Activated naive CD8-positive, alpha-beta T cell treated with anti-CD3 and anti-CD28 coated beads, Interleukin-2, amount 10 ng/mL, durations not matched to agents 7 days and 5 days (primary cell): Measurements from ENCODE around the gene THAP12. TPM values are rescaled to one million over a fixed set of nuclear protein-coding genes. Genes with fewer than 3 reads are reported as not detected.
A peak's percentile ranks its signal among the peaks of the same experiment; 100 is the strongest.

ENCODE experiments used
- ATAC-seq: fragments of 150-1000 bp; cut with Tn5 transposase; one replicate; pipeline ENCODE4 v1.10.0; 2021; ENCODE audit warnings: low read depth, moderate library complexity
- POLR2A ChIA-PET: fragments of 350-600 bp; sonication (Branson Sonifier 250); formaldehyde crosslinking; loops from one replicate; lab custom pipeline; 2021; ENCODE audit warnings: antibody characterized with exemption; lab: Charles Lee
- DNase-seq: peaks from one replicate; pipeline ENCODE4 v3.0.0; 2021
- H3K27ac Mint-ChIP-seq: one replicate; pipeline ENCODE4 v1.8.0; 2022; ENCODE audit warnings: mild to moderate bottlenecking, mixed read lengths
- H3K27me3 Mint-ChIP-seq: one replicate; pipeline ENCODE4 v1.8.0; 2022; ENCODE audit warnings: mild to moderate bottlenecking, moderate library complexity, mixed read lengths
- H3K36me3 Mint-ChIP-seq: one replicate; pipeline ENCODE4 v1.8.0; 2021; ENCODE audit warnings: mild to moderate bottlenecking, mixed read lengths
- H3K4me1 Mint-ChIP-seq: one replicate; pipeline ENCODE4 v1.8.0; 2021; ENCODE audit warnings: mixed read lengths
- H3K4me3 Mint-ChIP-seq: one replicate; pipeline ENCODE4 v1.8.0; 2022; ENCODE audit warnings: mild to moderate bottlenecking, moderate library complexity, mixed read lengths
- H3K9me3 Mint-ChIP-seq: one replicate; pipeline ENCODE4 v1.8.0; 2021; ENCODE audit warnings: mixed read lengths
- total RNA-seq, 2 experiments: library from RNA; stranded (reverse); gene quantifications; one replicate each; pipeline ENCODE4 v1.2.3, GENCODE V29; 2021

The THAP12 gene
- total RNA-seq, 2 experiments from 2014 or later, result 48.8 to 49.4 TPM

DNA sequence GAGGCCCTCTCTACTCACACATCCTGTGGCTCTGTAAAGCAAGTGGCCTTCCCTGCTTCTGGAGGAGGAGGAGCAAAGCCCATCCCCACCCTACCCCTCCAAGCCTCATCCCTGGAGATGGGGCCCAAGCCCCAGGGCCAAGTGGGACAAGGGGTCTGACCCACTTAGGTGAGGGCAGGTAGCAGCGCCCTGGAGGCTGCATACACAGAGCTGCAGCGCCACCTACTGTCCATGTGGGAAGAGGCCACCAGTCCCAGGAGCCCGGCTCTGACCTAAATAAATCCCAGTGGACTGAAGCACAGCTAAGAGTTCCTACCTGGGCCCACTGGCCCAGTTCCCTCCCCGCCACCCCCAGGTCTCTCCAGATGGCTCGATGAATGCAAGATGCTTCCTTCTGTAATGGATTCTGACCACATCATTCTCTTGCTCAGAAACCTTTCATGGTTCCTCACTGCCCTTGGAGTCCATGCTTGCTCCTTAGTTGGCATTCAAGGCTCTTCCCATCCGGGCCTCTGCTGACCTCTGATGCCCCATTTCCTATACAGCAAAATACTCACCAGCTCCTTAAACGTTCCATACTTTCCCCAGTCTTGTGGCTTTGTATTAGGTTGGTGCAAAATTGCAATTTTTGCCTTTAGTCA lies 62.1 kb downstream of the THAP12 start:
- Mint-ChIP-seq H3K27me3 (peaks cover 43% of the 10 kb centered on the region), H3K9me3 (no peaks in the 10 kb centered on the region), H3K4me1 (peaks cover 7% of the 10 kb centered on the region), H3K4me3 (no peak overlapping the region), H3K27ac (no peak overlapping the region), H3K36me3 (no peaks in the 10 kb centered on the region)
- DNase-seq (peak; percentile 86), ATAC-seq (peak; percentile 92)
- POLR2A ChIA-PET, result interaction anchor here (1.5 kb wide), 1 partner anchor 111 kb away, joined by 9 read pairs; no protein-coding TSS in a partner anchor

DNA sequence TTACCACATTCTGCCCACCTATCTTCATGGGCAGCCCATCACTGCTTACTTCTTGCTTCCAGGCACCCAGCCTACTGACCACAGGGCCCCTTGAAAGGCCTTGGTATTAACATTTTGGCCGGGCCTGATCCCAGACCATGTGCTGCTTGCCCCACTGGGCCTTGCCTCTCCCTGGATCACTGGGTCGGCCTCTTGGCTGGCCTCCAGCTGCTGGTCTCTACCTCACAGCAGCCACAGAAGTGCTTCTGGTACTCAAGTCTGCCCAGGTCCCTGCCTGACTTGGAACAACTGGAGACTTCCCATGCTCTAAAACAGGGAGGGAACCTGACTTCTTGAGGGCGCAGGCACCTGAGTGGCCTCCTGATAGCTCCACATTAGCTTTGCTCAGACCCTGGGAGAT lies 63.6 kb downstream of the THAP12 start:
- peaks cover 28% of the 10 kb centered on the region for H3K27me3 Mint-ChIP-seq
- H3K36me3 Mint-ChIP-seq, result no peaks in the 10 kb centered on the region
- H3K27ac Mint-ChIP-seq, result no peak overlapping the region
- no peak for DNase-seq
- POLR2A ChIA-PET, result interaction anchor here (0.9 kb wide), 1 partner anchor 110 kb away, joined by 6 read pairs; no protein-coding TSS in a partner anchor
- no peaks in the 10 kb centered on the region for H3K9me3 Mint-ChIP-seq
- ATAC-seq, result no peak
- H3K4me1 Mint-ChIP-seq, result peaks cover 2% of the 10 kb centered on the region
- no peak overlapping the region for H3K4me3 Mint-ChIP-seq

DNA sequence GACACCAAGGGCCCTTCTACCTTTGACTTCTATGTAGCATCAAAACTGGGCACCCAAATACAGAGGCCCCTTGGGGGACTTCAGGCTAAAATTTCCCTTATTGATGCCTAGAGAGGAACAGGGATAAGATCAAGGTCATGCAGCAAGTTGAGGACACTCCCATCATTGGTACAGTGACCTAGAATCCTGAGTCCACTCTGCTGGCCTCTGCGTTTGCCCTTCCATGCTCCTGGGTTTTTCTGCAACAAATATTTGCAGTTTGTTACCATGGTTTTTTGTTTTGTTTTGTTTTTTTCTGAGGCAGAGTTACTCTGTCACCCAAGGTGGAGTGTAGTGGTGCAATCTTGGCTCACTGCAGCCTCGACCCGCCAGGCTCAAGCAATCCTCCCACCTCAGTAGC lies 64.2 kb downstream of the THAP12 start:
- POLR2A ChIA-PET, result no interaction called here
- Mint-ChIP-seq H3K4me1 (peaks cover 2% of the 10 kb centered on the region), H3K36me3 (no peaks in the 10 kb centered on the region), H3K27me3 (peaks cover 27% of the 10 kb centered on the region), H3K9me3 (no peaks in the 10 kb centered on the region), H3K27ac (no peak overlapping the region), H3K4me3 (no peak overlapping the region)
- DNase-seq, result no peak
- ATAC-seq, result no peak

DNA sequence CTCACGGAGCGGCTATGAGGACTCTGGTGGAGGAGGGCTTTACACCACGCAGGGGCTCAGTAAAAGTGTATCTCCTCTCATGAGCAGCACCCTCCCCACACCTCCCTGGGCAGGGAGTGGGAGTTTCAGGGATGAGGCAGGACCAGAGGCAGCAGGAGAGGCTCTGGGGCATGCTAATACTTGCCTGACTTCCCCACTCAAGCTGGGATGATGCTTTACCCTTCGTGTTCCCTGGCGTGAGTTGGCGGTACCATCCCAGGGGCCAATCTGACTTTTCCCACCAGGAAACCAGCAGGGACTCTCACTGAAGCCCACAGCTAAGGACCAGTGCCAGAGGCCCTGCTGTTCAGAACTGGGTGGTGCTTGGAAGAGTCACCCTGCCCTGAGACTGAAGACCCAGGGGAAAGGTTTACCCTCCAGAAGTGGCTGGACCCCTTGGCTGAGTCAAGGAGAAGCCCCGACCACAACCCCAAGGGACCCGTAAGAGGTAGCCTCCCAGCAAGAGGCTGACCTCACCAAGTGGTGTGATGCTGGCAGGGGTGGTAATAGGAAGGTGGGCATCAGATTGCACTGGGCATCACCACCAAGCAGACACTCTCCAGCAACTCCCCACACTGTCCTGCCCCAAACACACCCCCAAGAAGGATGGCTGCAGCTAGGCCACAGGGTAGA lies 65.6 kb downstream of the THAP12 start:
- H3K27me3 Mint-ChIP-seq, result peaks cover 14% of the 10 kb centered on the region
- ATAC-seq (no peak), DNase-seq (no peak)
- H3K36me3 Mint-ChIP-seq, result no peaks in the 10 kb centered on the region
- POLR2A ChIA-PET, result no interaction called here
- H3K4me1 Mint-ChIP-seq, result no peaks in the 10 kb centered on the region
- H3K27ac Mint-ChIP-seq, result no peak overlapping the region
- no peak overlapping the region for H3K4me3 Mint-ChIP-seq
- no peaks in the 10 kb centered on the region for H3K9me3 Mint-ChIP-seq

DNA sequence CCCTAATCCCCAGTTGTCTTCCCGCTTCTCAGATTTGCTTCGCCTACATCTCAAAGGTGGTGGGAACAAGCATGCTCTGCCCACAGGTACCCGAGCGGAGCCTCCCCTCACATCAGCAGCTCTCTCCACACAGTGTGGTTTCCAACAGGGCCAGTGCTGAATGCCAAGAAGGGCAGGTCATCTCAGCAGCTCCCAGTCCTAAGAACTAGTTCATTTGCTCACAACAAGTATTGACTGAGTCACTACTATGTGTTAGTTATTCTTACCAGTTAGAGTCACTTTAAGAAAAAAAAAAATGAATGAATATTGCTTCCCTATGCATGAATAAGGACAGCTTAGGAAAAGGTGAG lies 66.2 kb downstream of the THAP12 start:
- Mint-ChIP-seq H3K9me3 (no peaks in the 10 kb centered on the region), H3K4me1 (no peaks in the 10 kb centered on the region), H3K36me3 (no peaks in the 10 kb centered on the region), H3K27me3 (peaks cover 9% of the 10 kb centered on the region), H3K27ac (no peak overlapping the region), H3K4me3 (no peak overlapping the region)
- POLR2A ChIA-PET, result no interaction called here
- DNase-seq (no peak), ATAC-seq (no peak)

DNA sequence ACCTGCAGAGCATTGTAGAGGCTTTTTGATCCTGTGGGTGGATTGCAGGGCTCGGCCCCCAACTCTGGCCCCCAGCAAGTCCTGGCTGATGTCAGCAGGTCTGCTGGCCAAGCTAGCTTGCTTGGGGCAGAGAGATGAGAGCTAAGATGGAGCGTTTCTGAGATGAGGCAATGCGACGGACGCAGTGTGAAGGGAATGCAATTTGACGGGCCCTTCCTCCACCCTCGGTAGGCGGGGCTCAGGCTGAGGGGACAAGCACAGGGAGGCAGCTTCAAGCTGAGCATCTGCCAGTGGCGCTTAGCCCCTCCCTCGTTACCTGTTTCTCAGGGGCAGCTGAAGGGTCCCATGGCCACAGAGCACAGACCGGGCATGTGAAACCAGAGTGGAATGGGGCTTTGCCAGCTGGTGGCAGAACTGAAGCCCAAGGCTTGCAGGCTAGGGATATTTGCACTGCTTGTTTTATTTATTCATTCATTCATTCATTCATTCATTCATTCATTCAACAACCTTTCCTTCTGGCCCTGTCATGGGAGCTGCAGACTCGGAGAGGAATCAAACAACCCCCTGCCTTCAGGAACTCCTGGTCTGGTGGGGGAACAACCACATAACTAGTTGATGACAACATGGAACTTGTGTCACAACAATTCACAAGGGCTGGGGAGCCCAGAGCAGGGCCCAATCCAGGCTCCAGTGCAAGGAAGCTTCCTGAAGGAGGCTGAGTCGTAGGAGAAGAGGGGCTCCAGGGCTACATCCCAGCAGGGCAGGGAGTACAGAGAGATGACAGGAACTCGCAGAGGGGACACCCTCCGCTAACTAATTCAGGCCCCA lies 66.8 kb downstream of the THAP12 start:
- Mint-ChIP-seq H3K27ac (no peak overlapping the region), H3K36me3 (no peaks in the 10 kb centered on the region), H3K4me1 (no peaks in the 10 kb centered on the region), H3K9me3 (no peaks in the 10 kb centered on the region), H3K4me3 (no peak overlapping the region), H3K27me3 (peaks cover 8% of the 10 kb centered on the region)
- no peak for DNase-seq
- POLR2A ChIA-PET, result no interaction called here
- no peak for ATAC-seq

DNA sequence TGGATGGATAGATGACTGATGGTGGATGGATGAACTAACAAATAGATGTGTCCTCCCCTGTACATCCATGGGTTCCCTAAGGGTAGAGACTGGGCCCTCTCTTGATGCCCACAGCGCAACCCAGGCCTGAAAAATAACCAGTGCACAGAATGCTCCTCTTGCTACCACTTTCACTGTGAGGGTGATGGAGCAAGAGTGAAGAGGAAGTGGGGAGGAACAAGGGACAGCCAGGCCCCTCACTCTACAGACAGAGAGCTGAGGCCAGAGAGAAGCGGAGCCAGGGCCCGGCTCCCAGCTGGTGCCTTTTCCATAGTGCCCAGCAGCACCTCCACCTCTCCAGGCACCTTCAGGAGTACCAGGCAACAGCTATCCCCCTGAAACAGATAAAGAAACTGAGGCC lies 67.7 kb downstream of the THAP12 start:
- Mint-ChIP-seq H3K27ac (no peak overlapping the region), H3K4me1 (no peaks in the 10 kb centered on the region), H3K36me3 (no peaks in the 10 kb centered on the region), H3K27me3 (peaks cover 4% of the 10 kb centered on the region), H3K9me3 (no peaks in the 10 kb centered on the region), H3K4me3 (no peak overlapping the region)
- DNase-seq, result no peak
- POLR2A ChIA-PET, result no interaction called here
- ATAC-seq, result no peak

DNA sequence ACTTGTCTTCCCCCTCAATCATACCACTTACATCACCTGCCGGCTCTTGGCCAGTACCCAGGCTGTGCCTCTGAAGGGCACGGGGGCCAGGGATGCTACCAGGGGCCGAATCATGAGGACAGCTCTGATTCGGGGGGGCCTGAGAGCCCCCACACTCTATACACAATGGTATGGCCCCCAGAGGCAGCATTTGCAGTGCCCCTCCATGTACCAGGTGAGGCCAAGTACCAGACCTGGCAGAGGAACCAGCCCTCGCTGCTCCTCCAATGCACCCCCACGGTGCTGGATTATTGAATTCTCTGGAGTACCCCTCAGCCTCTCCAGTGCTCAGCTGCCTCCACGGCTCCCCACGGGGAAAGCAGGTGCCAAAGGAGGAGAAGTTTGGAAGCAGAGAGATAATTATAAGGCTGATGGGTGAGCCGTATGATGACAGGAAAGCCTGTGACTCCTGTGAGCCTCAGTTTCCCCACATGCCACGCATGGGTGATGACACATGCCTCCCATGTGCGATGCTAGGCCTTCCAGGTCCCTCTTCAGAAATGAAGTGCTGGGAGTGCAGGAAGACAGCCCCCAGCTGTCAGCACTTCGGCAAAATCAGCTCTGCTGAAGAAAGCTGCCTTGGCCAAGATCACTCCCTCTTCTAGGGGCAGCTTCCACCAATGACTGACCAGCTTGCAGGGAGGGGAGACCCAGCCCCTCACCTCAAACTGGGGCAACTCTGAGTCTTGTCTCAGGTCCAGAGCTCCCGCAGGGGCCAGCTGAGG lies 69.9 kb downstream of the THAP12 start:
- ATAC-seq, result no peak
- Mint-ChIP-seq H3K36me3 (no peaks in the 10 kb centered on the region), H3K27me3 (peaks cover 4% of the 10 kb centered on the region), H3K27ac (no peak overlapping the region), H3K4me1 (no peaks in the 10 kb centered on the region), H3K4me3 (no peak overlapping the region), H3K9me3 (no peaks in the 10 kb centered on the region)
- no peak for DNase-seq
- POLR2A ChIA-PET, result no interaction called here

DNA sequence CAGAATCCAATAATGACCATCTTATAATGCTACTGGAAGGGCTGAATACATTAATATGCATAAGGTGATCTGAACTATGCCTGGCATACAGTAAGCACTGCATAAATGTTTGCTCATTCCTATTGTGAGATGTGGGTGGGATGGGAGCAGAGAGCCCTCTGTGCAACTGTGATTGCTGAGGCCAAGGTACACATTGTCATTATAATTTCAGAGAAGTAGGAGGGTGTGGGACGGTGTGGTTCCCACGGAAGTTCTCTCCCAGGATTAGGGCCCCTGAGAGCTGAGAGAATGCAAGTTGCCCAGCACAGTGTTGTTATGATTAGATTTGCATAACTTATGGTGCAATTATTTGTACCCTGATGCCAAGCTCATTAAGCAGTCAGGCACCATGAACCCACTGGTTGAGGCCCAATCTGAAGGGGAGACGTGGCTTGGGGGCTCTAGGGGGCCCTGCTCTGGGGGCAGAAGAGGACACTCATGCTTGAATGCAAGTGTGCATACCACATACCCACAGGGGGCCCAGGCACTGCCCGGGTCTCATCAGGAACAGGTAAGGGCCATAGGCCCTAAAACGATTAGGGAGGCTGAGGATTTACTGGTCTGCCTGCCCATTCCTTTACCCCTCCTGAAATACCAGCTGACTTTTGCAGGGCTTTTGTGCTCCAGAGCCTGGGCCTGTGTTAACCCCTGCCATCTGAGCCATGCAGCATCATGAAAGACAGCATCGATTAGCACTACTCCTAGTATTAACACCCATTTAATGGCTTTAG lies 72.8 kb downstream of the THAP12 start:
- Mint-ChIP-seq H3K4me1 (no peaks in the 10 kb centered on the region), H3K27ac (no peak overlapping the region), H3K9me3 (no peaks in the 10 kb centered on the region), H3K4me3 (no peak overlapping the region), H3K36me3 (no peaks in the 10 kb centered on the region), H3K27me3 (peaks cover 5% of the 10 kb centered on the region)
- ATAC-seq (no peak), DNase-seq (no peak)
- POLR2A ChIA-PET, result no interaction called here

DNA sequence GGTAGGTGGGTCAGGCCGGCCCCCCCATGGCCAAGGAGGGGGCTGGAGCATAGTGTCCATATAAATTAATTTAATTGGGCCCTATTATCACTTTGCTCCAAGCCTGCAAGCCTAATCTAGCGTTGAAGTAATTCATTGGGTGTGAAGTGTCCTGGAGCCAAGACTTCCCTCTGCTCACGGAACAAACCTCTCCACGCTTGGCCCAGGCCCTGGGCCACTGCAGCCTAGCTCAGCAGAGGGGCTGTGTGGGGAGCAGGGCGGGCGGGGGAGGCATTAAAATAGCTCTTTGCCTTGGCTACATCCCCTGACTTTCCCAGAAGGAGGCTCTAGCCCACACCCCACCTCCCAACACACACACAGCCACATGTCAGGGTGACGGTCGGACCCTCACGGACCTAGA lies 73.5 kb downstream of the THAP12 start:
- Mint-ChIP-seq H3K27ac (no peak overlapping the region), H3K4me3 (no peak overlapping the region), H3K36me3 (no peaks in the 10 kb centered on the region), H3K4me1 (no peaks in the 10 kb centered on the region), H3K27me3 (peaks cover 10% of the 10 kb centered on the region), H3K9me3 (no peaks in the 10 kb centered on the region)
- POLR2A ChIA-PET, result no interaction called here
- DNase-seq (no peak), ATAC-seq (no peak)

DNA sequence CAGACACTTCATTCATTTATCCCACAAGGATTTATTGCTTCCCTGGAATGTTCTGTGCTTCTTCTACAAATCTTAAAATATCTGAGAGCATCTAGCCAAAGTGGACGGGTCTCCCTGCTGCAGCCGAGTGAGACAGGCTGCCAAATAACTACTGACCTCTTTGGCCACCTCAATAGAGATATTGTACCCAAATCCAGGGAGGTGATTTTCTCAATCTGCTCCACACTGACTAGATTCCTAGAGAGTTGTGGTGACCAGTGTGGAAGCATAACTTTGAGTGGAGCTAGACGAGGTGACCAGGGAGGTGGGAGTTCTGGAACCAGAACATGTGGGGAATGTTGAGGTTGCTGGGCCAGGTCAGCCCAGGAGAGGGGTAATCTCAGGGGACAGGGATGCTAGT lies 77.5 kb downstream of the THAP12 start:
- POLR2A ChIA-PET, result no interaction called here
- no peaks in the 10 kb centered on the region for H3K36me3 Mint-ChIP-seq
- DNase-seq (no peak), ATAC-seq (no peak)
- H3K4me3 Mint-ChIP-seq, result no peak overlapping the region
- H3K27ac Mint-ChIP-seq, result no peak overlapping the region
- no peaks in the 10 kb centered on the region for H3K4me1 Mint-ChIP-seq
- H3K27me3 Mint-ChIP-seq, result peaks cover 16% of the 10 kb centered on the region
- no peaks in the 10 kb centered on the region for H3K9me3 Mint-ChIP-seq

DNA sequence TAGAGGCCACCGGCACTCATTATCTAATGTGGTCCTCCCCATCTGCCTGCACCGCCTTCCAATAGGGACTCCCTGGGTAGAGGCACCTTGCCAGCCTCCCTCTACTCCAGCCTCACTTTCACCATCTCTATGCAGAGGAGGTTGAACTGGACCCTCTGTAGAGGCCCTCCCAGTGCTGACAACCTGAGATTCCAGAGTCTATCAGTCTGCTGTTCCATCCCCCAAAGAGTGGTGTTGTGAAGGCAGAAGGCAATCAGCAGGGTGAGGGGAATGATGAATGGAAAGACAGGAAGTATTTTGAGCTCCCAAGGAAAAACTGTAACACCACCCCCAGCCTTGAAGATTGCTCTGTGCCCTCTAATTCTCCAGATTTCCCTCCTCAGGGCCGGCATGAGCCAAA lies 77.9 kb downstream of the THAP12 start:
- Mint-ChIP-seq H3K9me3 (no peaks in the 10 kb centered on the region), H3K27ac (no peak overlapping the region), H3K27me3 (peaks cover 16% of the 10 kb centered on the region), H3K4me1 (no peaks in the 10 kb centered on the region), H3K36me3 (no peaks in the 10 kb centered on the region), H3K4me3 (no peak overlapping the region)
- ATAC-seq, result no peak
- DNase-seq, result no peak
- POLR2A ChIA-PET, result no interaction called here
